Kidney (tissue), 14 donors: Measurements from ENCODE around the gene CALU. TPM values are rescaled to one million over a fixed set of nuclear protein-coding genes. Genes with fewer than 3 reads are reported as not detected.

Source experiments
- DNase-seq, 5 donors: peaks; one replicate each; pipeline ENCODE4 v3.0.0-alpha.2; 2013 to 2020
- FAIRE-seq: peaks from 2 replicates; lab custom pipeline; 2012; peaks lifted over from hg19 to GRCh38; lab: Jason Lieb, UNC
- H3K27ac ChIP-seq, 2 donors: one replicate each; pipeline ENCODE4 v1.7.0; 2013; ENCODE audit warnings: low read depth in 2 of 2, low read length in 2 of 2, inconsistent platforms in 1 of 2
- H3K27me3 ChIP-seq: one replicate; pipeline ENCODE4 v1.7.1; 2013; ENCODE audit warnings: low read length, inconsistent platforms; ENCODE audit not compliant: control insufficient read depth, insufficient read depth
- H3K36me3 ChIP-seq, 3 donors: one replicate each; pipeline versions ENCODE4 v1.7.0 to v1.7.1; 2013; ENCODE audit warnings: low read length in 3 of 3, control low read depth in 1 of 3, inconsistent platforms in 1 of 3; ENCODE audit not compliant: insufficient read depth in 3 of 3, control insufficient read depth in 2 of 3
- H3K4me1 ChIP-seq, 3 donors: one replicate each; pipeline versions ENCODE4 v1.7.0 to v1.7.1; 2013; ENCODE audit warnings: low read length in 3 of 3, inconsistent platforms in 1 of 3, low read depth in 1 of 3; ENCODE audit not compliant: control insufficient read depth in 2 of 3, insufficient read depth in 2 of 3
- H3K4me3 ChIP-seq, 3 donors: one replicate each; pipeline versions ENCODE4 v1.7.0 to v1.8.1; 2013; ENCODE audit warnings: low read length in 3 of 3, control low read depth in 1 of 3, inconsistent platforms in 1 of 3
- H3K9ac ChIP-seq, 3 donors: one replicate each; pipeline versions ENCODE4 v1.7.0 to v1.7.1; 2013; ENCODE audit warnings: low read length in 3 of 3, control low read depth in 1 of 3, inconsistent platforms in 1 of 3
- H3K9me3 ChIP-seq, 3 donors: one replicate each; pipeline versions ENCODE4 v1.7.0 to v1.7.1; 2013; ENCODE audit warnings: low read length in 3 of 3, control low read depth in 1 of 3, inconsistent platforms in 1 of 3; ENCODE audit not compliant: control insufficient read depth in 2 of 3, insufficient read depth in 1 of 3
- intact Hi-C: fragments of 100-400 bp; cut with DNase I; formaldehyde crosslinking; loops from one replicate; pipeline ENCODE4 v1.11.1; 2022
- polyA plus RNA-seq: library from polyadenylated mRNA; stranded (reverse); fragments of 350-450 nt; fragmentation: Illumina TruSeq; extraction: RNeasy Lipid Tissue Mini Kit (QIAGEN cat#74804); gene quantifications from one replicate; pipeline ENCODE4 v1.2.3, GENCODE V29; 2014; ENCODE audit warnings: low read depth, low replicate concordance; ENCODE audit not compliant: insufficient read depth
- total RNA-seq: library from RNA; stranded (reverse); fragmentation: NEBNext Ultra II Directional; extraction: Animal tissue kit (Norgen Biotek cat#: 25700); gene quantifications from one replicate; pipeline ENCODE4 v1.2.1, GENCODE V29; 2021
- TF ChIP-seq, protein P1 (sequence below): IDR thresholded peaks from 3 replicates; pipeline ENCODE4 v1.5.1; 2012; ENCODE audit warnings: mild to moderate bottlenecking, moderate library complexity, borderline replicate concordance; ENCODE audit not compliant: insufficient read depth; ENCODE audit errors: extremely low read depth
- donor health status: control.
- donor health status: control.
- donor health status: control.
- donor health status: control.
- donor health status: control.
- donor health status: DM: yes; HTN: yes; CAD: no.
- donor health status: Normal renal cell carcinoma (clear cell type).

The CALU gene
- total and polyA plus RNA-seq, 2 donors from 2014 or later: 32.9 to 75.1 TPM

DNA sequence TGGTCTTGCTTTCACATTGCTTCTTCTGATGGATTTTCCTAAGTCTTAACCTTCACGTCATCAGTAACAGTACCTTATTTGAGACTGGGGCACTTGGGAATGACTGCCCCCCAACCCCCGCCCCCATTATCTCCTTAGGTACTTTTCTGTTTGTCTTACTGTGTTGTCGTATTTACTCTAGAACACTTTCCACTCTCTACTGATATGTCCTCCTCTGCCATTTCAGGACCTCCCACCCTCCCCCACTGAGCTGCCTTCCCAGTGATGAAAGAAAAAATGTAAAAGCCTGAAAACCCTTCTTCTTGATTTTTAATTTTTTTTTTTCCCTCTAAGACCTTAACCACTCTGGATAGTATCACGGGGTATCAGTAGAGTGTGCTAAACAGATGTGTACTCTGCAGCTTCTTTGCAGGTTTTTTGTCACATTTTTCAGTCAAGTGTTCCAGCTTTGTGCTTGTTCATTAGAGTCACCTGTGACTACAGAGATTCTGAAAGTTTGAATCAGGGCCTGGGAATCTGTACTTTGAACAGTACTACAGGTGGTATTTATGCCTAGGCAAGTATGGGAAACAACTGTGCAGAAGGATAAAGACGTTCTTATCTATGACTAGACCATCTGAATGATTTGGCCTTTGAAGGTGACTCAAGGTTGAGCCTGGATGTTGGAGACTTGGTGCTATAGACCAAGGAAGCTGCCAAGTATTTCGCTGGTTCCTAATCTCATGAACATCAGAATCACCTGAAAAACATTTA is 8.3 kb downstream of the CALU start:
- no peak for DNase-seq
- Histone ChIP-seq H3K27ac (no peak overlapping the region), H3K9me3 (no peaks in the 10 kb centered on the region), H3K9ac (no peak overlapping the region), H3K4me3 (no peak overlapping the region), H3K4me1 (peaks cover 0 to 2% (median 0%) of the 10 kb centered on the region in 3 donors), H3K36me3 (peaks cover 2 to 14% (median 6%) of the 10 kb centered on the region in 3 donors), H3K27me3 (no peaks in the 10 kb centered on the region)
- TF ChIP-seq, protein P1, sequence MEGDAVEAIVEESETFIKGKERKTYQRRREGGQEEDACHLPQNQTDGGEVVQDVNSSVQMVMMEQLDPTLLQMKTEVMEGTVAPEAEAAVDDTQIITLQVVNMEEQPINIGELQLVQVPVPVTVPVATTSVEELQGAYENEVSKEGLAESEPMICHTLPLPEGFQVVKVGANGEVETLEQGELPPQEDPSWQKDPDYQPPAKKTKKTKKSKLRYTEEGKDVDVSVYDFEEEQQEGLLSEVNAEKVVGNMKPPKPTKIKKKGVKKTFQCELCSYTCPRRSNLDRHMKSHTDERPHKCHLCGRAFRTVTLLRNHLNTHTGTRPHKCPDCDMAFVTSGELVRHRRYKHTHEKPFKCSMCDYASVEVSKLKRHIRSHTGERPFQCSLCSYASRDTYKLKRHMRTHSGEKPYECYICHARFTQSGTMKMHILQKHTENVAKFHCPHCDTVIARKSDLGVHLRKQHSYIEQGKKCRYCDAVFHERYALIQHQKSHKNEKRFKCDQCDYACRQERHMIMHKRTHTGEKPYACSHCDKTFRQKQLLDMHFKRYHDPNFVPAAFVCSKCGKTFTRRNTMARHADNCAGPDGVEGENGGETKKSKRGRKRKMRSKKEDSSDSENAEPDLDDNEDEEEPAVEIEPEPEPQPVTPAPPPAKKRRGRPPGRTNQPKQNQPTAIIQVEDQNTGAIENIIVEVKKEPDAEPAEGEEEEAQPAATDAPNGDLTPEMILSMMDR: no peak
- intact Hi-C loops: no loop called here
- FAIRE-seq: no peak

GRCh38 chr7:128752251-128752650 is 13.1 kb downstream of the CALU start:
- intact Hi-C loops: no loop called here
- DNase-seq: no peak
- Histone ChIP-seq H3K36me3 (peaks cover 12 to 26% (median 17%) of the 10 kb centered on the region in 3 donors), H3K27ac (no peak overlapping the region), H3K4me1 (no peaks in the 10 kb centered on the region), H3K9ac (no peak overlapping the region), H3K27me3 (no peaks in the 10 kb centered on the region), H3K9me3 (no peaks in the 10 kb centered on the region), H3K4me3 (no peak overlapping the region)
- FAIRE-seq: no peak
- TF ChIP-seq, protein P1: no peak

DNA sequence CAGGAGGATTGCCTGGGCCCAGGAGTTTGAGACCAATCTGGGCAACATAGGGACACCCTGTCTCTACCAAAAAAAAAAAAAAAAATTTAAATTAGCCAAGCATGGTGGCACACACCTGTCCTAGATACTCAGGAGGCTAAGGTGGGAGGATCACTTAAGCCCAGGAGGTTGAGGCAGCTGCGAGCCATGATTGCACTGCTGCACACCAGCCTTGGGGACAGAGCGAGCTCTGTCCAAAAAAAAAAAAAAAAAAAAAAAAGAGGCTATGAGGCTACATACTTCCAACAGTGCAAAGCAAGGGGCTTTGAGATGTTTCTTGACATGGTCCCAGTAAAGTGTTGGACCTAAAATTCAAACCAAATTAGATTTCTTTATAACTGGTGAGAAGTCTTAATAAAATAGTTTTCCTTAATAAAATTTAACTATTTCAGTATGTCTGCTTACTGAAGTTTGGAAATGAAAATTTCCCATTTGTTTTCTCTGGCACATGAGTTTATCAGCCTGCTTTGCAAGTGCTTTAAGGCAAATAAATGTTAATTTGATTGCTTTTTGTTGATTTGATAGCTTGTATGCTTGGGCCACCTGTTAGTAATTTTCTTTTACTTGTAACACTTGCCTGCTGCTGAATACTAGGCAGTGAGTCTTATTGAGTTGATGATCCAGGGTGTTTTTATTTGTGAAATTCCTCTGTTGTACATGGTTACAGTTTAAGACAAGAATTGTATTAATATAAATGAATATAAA is 16.1 kb downstream of the CALU start:
- TF ChIP-seq, protein P1: no peak
- H3K27ac ChIP-seq: no peak overlapping the region
- no peaks in the 10 kb centered on the region for H3K9me3 ChIP-seq
- no peaks in the 10 kb centered on the region for H3K27me3 ChIP-seq
- no peaks in the 10 kb centered on the region for H3K4me1 ChIP-seq
- no peak overlapping the region for H3K4me3 ChIP-seq
- FAIRE-seq (no peak), DNase-seq (no peak)
- peaks cover 17 to 18% (median 18%) of the 10 kb centered on the region in 3 donors for H3K36me3 ChIP-seq
- intact Hi-C loops: no loop called here
- no peak overlapping the region for H3K9ac ChIP-seq
